ENCODE data around the gene CGN.

Gene CGN

DNA sequence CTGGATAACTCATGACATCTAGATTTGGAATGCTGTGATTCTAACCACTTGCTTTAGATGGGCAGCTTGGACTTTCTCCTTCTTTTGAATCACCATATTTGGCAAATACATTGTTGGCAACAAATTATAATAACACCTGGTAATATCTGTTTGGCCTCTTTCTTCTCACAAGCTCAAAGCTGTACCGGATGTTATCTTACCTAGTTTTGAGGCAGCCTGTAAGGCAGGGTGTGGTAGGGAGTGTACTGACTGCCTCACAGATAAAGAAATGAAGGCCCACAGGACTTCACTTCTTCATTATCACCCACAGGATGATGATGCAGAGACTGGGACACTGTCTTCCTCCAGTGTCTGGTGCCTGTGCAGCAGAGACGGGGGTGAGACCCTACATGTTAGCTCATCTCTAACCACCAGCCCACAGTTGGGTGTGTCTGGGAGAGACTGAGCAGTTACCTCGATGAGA is 57.5 kb downstream of the CGN start:
- peaks cover 9% of the 10 kb centered on the region for H3K4me1 ChIP-seq (ENCODE audit: low read depth, poor library complexity, severe bottlenecking)
- no peaks in the 10 kb centered on the region for H3K27me3 ChIP-seq (ENCODE audit: insufficient read depth, low read depth)
- H3K4me3 ChIP-seq (IDR thresholded peaks at IDR 0.05; ENCODE audit: insufficient read depth, low read depth, low read length), result no peak overlapping the region
- no peak overlapping the region for H2AFZ ChIP-seq (ENCODE audit: low read depth)
- no peaks in the 10 kb centered on the region for H4K20me1 ChIP-seq (ENCODE audit: insufficient read depth)
- H3K27ac ChIP-seq, result no peak overlapping the region
- no peak overlapping the region for H3K4me2 ChIP-seq
- TF ChIP-seq, protein P1, sequence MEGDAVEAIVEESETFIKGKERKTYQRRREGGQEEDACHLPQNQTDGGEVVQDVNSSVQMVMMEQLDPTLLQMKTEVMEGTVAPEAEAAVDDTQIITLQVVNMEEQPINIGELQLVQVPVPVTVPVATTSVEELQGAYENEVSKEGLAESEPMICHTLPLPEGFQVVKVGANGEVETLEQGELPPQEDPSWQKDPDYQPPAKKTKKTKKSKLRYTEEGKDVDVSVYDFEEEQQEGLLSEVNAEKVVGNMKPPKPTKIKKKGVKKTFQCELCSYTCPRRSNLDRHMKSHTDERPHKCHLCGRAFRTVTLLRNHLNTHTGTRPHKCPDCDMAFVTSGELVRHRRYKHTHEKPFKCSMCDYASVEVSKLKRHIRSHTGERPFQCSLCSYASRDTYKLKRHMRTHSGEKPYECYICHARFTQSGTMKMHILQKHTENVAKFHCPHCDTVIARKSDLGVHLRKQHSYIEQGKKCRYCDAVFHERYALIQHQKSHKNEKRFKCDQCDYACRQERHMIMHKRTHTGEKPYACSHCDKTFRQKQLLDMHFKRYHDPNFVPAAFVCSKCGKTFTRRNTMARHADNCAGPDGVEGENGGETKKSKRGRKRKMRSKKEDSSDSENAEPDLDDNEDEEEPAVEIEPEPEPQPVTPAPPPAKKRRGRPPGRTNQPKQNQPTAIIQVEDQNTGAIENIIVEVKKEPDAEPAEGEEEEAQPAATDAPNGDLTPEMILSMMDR (conservative IDR thresholded peaks at IDR 0.05; ENCODE audit: low read depth, low read length), result no peak
- no peaks in the 10 kb centered on the region for H3K79me2 ChIP-seq (ENCODE audit: insufficient read depth, low read depth)
- H3K36me3 ChIP-seq (ENCODE audit: insufficient read depth), result no peaks in the 10 kb centered on the region
- H3K9ac ChIP-seq, result no peak overlapping the region

- Histone ChIP-seq H3K9ac (no peak overlapping the region), H3K36me3 (ENCODE audit: insufficient read depth) (no peaks in the 10 kb centered on the region; the same call in 1 of the 2 replicates), H3K4me1 (ENCODE audit: low read depth, poor library complexity, severe bottlenecking) (peaks cover 9% of the 10 kb centered on the region), H3K27me3 (ENCODE audit: insufficient read depth, low read depth) (no peaks in the 10 kb centered on the region), H3K79me2 (ENCODE audit: insufficient read depth, low read depth) (no peaks in the 10 kb centered on the region), H3K4me3 (IDR thresholded peaks at IDR 0.05; ENCODE audit: insufficient read depth, low read depth, low read length) (no peak overlapping the region), H3K4me2 (no peak overlapping the region), H4K20me1 (ENCODE audit: insufficient read depth) (no peaks in the 10 kb centered on the region), H2AFZ (ENCODE audit: low read depth) (no peak overlapping the region), H3K27ac (no peak overlapping the region)
- TF ChIP-seq, protein P1 (conservative IDR thresholded peaks at IDR 0.05; ENCODE audit: low read depth, low read length), result no peak
These were observed 59.6 kb downstream of the CGN start for GRCh38 chr1:151570819-151571218.

DNA sequence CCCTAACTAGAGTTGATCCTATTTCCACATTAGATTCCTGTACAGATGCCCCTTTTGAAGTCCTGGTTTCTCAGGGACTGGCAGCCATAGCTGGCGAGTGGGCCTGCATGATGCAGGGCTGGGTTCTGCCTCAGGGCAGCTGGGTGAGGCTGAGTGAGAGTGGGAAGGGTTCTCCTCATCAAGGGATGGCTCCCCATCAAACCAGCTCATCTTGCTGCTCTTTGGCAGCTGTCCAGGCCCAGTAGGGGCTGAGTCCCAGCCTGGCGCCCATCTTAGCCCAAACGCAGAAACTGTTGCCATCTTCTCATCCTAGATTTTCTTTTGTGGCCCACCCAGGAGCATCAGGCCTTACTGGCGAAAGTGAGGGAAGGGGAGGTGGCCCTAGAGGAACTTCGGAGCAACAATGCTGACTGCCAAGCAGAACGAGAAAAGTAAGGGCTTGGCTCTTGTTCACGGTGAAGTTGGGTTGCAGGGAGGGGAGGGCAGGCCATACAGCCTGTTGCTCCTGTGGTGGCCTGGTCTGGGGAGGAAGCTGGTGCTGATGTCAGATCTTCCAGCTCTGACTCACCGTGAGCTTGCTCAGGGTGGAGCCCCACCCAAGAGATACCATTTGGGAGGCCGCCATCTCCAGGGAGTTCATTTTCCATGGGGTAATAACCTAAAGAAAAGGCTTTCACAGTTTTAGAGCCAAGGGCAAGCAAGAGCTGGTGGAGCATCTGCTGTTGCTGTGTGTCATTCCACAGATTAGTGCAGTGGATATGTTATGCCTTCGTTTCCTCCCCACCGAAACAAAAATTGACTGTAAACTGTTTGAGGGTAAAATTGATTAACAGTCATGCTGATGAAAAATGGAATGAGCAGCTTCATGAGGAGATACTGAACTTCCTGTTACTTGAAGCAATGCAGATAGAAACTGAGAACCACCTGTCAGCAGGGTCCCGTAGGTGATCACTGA is 63.7 kb downstream of the CGN start:
- H3K4me2 ChIP-seq, result no peak overlapping the region

GRCh38 chr1:151577173-151577572 is 66.0 kb downstream of the CGN start:
- H3K27ac ChIP-seq, result no peak overlapping the region
- no peaks in the 10 kb centered on the region for H4K20me1 ChIP-seq (ENCODE audit: insufficient read depth)
- H3K4me3 ChIP-seq (IDR thresholded peaks at IDR 0.05; ENCODE audit: insufficient read depth, low read depth, low read length), result no peak overlapping the region
- no peaks in the 10 kb centered on the region; the same call in 1 of the 2 replicates for H3K36me3 ChIP-seq (ENCODE audit: insufficient read depth)
- no peaks in the 10 kb centered on the region for H3K79me2 ChIP-seq (ENCODE audit: insufficient read depth, low read depth)
- TF ChIP-seq, protein P1 (conservative IDR thresholded peaks at IDR 0.05; ENCODE audit: low read depth, low read length), result no peak
- H3K4me1 ChIP-seq (ENCODE audit: low read depth, poor library complexity, severe bottlenecking), result no peaks in the 10 kb centered on the region
- no peaks in the 10 kb centered on the region for H3K27me3 ChIP-seq (ENCODE audit: insufficient read depth, low read depth)
- no peak overlapping the region for H3K9ac ChIP-seq
- H3K4me2 ChIP-seq, result no peak overlapping the region
- H2AFZ ChIP-seq (ENCODE audit: low read depth), result no peak overlapping the region

More for the DNA sequence above, 63.7 kb downstream of the CGN start:
- H3K27me3 ChIP-seq (ENCODE audit: insufficient read depth, low read depth), result no peaks in the 10 kb centered on the region
- H3K4me1 ChIP-seq (ENCODE audit: low read depth, poor library complexity, severe bottlenecking), result no peaks in the 10 kb centered on the region
- H3K79me2 ChIP-seq (ENCODE audit: insufficient read depth, low read depth), result no peaks in the 10 kb centered on the region
- no peaks in the 10 kb centered on the region for H4K20me1 ChIP-seq (ENCODE audit: insufficient read depth)
- H3K4me3 ChIP-seq (IDR thresholded peaks at IDR 0.05; ENCODE audit: insufficient read depth, low read depth, low read length), result no peak overlapping the region
- H3K27ac ChIP-seq, result no peak overlapping the region
- H3K36me3 ChIP-seq (ENCODE audit: insufficient read depth), result no peaks in the 10 kb centered on the region; the same call in 1 of the 2 replicates
- no peak overlapping the region for H3K9ac ChIP-seq
- no peak overlapping the region for H2AFZ ChIP-seq (ENCODE audit: low read depth)
- TF ChIP-seq, protein P1 (conservative IDR thresholded peaks at IDR 0.05; ENCODE audit: low read depth, low read length), result no peak
